22Rv1 (cell line): ENCODE data around the gene COX11.

Experiments used
- CTCF ChIP-seq: fragments of 450-650 bp; IDR thresholded peaks from 2 replicates; pipeline ENCODE4 v1.5.1; 2017; ENCODE audit warnings: mild to moderate bottlenecking
- ZFX ChIP-seq: fragments of 450-650 bp; IDR thresholded peaks from 2 replicates; pipeline ENCODE4 v1.6.1; 2017; ENCODE audit warnings: antibody characterized with exemption, borderline replicate concordance

GRCh38 chr17:54945671-54946070 lies 22.8 kb downstream of the COX11 start:
- TF ChIP-seq CTCF (no peak), ZFX (no peak)
